GM19455 (cell line): Measurements from ENCODE around the gene MEG3.
"Not testable (repeated sequence)": the region's sequence is repeated elsewhere in the genome, so short reads cannot be mapped to it uniquely, and the experiment has no call there.

ENCODE experiments used
- ATAC-seq: cut with Tn5 transposase; IDR thresholded peaks from one replicate; pipeline ENCODE4 v1.9.1; 2021; ENCODE audit not compliant: unreplicated experiment

MEG3 gene

GRCh38 chr14:100788517-100788916, 37.4 kb upstream of the MEG3 start:
- no peak for ATAC-seq

DNA sequence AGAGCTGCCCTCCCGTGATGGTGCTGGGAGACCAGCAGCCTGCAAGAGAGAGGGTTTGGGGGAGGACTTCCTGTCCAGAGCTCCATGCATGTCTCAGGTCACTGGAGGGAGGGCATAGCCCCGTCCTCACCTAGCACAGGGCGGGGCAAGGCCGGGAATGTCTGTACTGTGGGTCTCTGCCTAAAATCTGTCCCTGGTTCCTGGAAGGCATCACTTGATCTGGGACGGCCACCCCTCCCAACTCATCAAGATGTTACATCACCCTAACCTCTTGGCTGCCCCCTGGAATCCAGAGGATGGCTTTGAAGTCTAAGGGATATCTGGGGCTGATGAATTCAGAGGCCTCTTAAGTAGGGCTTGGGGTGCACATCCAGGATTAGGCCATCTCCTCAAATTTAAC, 37.0 kb upstream of the MEG3 start:
- ATAC-seq = no peak

DNA sequence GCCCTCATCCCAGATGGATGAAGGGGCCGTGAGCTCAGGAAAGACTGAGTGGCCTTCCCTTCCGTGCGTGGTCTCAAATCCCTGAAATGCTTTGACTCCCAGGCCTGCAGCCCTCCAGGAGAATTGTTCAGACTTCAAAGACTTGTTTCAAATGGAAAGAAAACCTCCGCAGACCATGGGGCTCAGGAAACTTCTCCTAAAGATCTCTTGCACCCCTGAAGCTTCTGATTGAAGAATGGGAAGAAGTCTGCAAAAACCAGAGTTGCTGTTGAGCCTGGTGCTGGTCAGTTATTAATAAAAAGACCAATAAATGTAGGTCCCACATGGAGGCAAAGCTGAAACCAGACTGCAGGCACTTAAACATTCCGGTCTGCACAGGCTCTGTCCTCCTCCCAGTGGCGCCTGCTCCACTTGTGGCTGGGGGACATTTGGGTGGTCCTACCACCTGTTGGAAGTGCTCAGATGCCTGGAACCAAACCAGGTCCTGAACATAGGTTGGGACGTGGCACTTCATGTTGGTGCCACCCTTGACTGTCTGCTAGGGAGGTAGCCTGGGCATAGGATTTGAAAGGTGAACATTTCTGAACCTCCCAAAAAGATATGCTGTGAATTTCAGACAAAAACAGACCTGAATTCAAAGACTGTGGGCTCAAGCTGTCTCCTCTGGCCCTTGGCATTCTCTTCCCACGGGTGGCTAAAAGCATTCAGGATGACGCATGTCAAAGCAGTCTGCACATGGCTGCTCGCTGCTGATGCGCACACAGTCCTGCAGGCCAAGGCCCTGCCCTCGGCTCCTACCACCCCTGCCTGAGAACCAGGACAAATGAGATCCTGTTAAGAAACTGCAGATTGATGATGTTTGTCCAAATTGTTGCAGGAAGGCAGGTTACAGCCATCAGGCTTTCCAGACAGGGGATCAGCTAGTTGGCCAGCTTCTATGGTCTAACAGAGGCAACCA, 36.2 kb upstream of the MEG3 start:
- no peak for ATAC-seq

DNA sequence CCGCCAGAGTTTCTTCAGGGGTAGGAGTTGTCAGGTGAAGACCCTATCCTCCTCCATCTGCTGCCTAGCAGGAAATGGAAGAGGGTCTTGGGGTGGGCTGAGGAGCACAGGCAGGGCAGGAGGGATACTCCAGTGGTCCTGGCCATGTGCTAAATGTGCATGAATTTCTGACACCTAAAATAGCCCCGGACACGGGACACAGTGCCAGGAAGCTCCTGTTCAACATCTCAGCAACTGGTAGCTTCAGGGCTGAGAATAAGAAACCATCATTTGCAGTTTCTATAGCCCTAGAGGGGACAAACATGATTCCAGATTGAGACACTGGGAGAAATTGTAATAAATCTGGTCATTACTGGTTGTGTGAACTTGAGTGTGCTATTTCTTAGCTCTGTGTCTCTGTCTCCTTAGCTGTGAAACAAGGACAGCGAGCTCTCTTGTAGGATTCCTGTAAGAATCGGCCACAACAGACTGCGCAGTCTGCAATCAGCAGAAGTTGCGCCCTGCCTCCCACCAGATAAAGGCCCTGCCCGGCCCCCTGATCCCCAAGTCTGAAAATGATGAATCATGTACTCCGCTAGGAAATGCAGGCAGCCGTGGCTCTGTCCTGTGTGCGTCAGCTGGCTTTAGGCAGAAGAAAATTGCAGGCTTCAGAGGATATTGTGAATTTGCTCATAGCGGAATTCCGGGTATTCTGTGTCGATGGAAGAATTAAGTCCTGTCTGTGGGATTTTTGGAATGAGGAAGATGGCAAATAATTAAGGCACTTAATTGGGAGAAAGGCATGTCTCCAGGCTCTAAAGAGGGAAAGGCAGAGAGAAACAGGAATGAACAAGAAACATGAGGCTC, 35.2 kb upstream of the MEG3 start:
- no peak for ATAC-seq

- no peak for ATAC-seq
Measured at GRCh38 chr14:100791348-100791735, 34.6 kb upstream of the MEG3 start.

DNA sequence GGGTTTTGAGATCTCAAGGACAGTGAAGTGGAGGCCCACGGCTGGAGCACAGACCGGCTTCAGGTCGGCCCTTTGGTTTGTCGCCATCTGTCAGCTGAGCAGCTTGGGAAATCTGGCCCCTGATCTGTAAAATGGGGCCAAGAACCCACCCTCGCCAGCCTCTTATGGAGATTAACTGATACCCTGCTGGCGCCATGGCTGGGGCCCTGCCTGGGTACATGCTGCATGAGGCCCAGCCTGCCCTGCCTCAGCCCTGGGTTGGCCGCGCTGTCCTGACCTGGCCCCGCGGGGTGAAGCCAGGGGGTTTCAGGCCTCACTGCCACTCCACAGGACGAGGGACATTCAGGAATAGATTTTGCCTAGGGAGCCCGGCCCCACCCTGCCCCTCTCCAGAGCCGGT, 33.9 kb upstream of the MEG3 start:
- no peak for ATAC-seq

GRCh38 chr14:100796946-100797345, 29.0 kb upstream of the MEG3 start:
- ATAC-seq = no peak

DNA sequence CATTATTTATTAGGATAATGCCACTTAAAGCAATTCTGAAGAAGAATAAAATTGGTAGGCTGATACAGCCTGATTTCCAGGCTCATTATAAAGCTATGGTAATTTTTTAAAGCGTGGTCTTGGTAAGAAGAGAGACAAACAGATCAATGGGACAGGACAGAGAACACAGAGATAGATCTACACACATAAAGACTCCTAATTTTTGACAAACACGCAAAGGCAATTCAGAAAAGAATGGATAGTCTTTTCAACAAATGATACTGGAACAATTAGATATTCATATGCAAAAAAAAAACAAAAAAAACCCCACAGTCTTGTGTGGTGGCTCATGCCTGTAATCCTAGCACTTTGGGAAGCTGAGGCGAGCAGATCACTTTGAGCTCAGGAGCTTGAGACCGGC, 25.9 kb upstream of the MEG3 start:
- no peak for ATAC-seq

GRCh38 chr14:100801433-100801832, 24.5 kb upstream of the MEG3 start:
- not testable (repeated sequence) for ATAC-seq

DNA sequence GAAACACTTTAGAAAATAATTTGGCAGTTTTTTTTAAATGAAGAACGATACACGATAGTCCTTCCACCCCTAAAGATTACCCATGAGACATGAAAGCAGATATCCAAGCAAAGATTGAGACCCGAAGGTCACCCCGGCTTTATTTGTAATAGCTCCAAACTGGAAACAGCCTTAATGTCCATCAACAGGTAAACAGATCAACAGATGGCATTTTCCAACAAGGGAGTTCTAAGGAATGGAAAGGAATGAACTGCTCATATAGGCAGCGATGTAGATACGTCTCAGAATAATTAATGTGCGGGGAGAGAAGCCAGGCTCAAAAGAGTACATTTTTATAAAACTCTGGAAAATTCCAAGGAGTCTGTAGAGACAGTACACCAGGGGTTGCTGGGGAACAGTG, 23.7 kb upstream of the MEG3 start:
- no peak for ATAC-seq

GRCh38 chr14:100802766-100803165, 23.2 kb upstream of the MEG3 start:
- no peak for ATAC-seq

DNA sequence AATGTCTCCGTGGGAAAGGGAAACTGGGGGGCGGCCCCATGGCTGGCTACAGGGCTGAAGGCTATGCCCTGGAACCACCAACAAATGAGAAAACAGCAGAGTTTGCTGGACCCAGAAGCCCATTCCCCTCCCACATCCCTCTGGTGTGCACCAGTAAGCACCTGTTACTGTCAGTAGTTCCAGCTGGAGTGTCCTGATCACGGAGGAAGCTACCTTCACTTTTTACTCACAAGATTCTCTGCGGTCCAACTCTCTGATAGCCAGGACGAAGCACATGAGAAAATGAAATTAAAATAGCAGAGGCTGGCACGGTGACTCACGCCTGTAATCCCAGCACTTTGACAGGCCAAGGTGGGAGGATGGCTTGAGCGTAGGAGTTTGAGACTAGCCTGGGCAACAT, 22.7 kb upstream of the MEG3 start:
- no peak for ATAC-seq

DNA sequence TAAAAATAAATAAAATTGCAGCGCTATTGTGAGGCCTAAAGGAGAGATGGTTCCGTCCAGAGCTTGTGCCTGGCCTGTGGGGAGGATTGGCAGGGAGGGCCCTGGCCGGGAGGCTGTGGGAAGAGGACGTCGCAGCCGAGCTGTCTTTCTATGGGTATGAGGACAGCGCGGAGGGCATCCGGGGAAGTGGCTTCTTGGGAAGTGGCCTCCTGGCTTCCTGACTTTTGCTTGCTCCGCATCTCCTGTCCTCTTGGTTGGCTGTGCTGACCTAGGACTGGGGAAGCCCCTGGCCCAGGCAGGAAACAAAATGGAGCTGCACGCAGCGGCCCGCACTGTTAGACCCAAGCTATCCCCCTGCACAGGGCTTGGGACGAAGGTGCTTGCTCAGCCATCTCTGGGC, 22.2 kb upstream of the MEG3 start:
- ATAC-seq = no peak

DNA sequence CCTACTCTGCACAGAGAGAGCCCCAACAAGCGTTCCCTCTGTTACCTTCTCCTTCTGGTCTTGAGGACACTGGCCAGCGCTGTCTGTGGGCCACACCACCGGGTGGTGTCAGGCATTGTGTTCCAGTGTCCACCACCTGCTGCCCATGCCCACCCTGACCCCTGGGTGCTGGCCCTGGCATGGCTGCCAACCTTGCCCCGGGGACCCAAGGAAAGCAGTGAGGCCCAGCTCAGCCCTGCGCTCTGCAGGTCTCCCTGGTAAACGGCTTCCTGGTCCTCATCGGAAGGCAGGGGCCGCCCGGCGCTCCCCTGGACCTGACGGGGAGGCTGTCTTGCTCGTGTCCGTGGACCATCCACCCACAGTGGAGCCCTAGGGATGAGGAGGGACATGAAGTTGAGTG, 21.8 kb upstream of the MEG3 start:
- ATAC-seq = no peak

DNA sequence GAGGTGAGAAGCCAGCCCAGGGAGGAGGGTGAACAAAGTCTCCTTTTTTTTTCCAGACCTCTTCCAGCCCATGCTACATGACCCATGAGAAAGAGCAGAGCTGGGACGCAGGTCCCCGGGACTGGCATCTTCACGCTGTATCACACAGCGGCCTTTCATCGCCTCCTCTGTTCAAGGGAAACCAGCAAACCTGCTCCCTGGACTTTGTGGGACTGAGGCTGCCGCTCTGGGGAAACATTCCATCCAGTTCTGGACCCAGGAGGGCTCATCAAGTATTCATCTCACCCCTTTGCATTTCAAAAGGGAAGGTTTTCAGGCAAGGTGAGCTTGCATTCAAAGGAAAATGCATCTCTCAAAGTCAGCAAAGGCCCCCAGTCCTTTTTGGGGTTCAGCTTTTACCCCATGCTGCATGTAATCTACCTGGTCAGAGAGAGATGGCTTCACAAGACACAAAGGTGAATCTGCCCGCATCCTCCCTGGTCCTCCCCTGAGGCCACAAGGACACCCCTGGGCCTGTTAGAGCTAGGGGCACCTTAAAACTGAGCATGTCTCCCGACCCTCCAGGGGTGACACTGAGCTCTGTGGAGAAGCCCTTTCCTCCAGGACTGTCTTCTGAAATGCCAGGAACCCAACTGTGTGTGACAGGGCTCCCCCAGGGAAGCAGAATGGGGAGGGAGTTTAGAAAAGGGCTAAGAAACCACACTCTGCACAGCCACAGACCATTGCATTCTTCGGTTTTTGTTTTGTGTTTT, 21.2 kb upstream of the MEG3 start:
- ATAC-seq = no peak

DNA sequence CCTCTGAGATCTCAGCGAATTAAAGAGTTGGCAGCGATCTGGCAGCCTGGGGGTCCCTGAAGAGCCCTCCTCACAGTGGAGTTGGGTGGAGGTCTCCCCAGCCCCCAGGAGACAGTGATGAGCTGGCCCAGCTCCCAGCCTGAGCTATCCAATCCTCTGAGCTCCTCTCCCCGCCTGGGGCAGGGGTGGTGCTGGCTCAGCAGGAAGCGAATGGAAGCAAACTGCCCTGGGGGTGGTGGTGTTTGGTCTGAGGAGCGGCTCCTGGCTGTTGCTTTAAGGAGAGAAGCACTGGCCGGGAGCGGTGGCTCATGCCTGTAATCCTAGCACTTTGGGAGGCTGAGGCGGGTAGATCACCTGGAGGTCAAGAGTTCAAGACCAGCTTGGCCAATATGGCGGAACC, 19.5 kb upstream of the MEG3 start:
- ATAC-seq = no peak

DNA sequence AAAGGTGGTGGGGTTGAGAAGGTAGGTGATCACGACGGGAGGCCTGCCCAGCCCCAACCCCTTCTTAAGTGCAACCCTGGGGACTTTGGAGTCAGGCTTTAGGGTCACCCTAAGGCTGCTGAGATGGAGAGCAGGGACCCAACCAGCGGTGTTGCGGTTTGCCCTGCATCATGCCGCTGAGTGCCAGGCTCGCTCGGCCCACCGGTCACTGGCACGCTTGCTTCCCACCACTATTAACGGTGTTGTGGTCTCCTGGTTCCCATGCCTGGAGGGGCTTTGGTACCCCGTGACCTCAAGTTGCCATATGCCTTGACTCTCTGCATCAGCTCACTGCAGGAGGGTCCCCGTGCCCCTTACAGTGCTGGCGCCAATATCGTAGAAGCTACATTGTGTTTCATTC, 18.4 kb upstream of the MEG3 start:
- ATAC-seq = no peak

GRCh38 chr14:100807979-100808734, 17.8 kb upstream of the MEG3 start:
- no peak for ATAC-seq

DNA sequence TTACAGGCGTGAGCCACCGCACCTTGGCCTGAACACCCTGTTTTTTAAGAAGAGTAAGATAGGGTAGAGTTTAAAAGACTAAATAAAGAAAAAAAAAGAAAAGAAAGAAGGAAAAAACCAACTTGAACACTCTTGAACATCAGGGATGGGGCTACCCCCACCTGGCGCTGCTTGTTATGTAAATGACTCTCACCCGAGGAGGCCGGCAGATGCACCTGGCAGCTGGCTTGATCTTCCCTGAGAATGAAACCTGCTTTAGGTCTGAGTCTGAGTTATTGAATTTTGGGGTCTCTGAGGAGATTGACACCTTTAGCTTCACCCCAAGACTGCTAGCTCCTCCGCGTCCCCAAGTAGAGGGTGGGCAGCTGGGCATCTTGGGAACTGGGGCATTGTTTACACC, 15.5 kb upstream of the MEG3 start:
- ATAC-seq = no peak

DNA sequence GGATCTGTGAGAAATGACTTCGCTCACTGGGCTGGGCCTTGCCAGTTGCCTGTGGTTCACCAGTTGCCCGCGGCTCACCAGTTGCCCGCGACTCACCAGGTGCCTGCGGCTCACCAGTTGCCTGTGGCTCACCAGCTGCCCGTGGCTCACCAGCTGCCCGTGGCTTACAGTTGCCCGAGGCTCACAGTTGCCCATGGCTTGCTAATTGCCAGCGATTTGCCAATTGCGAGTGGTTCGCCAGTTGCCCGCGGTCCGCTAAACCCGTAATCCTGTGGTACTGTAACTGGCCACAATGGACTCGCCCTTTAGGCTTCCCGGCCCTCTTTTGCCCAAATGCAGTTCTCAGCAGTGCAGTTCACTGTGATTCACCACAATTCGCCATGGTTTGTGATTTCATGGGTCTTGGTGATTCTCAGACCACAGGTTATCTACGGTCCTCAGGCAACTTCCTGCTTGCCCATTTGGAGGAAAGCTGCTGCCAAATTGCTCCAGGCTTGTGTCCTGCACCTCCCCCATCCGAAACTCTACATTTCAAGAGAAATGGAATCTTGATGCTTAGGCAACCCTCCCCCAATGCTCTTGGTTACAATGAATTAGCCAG, 15.0 kb upstream of the MEG3 start:
- ATAC-seq = no peak
